ENCODE results near the gene HRG.

GRCh38 chr3:186664506-186664905, 1.3 kb upstream of the HRG start:
- TF ChIP-seq, protein P1, sequence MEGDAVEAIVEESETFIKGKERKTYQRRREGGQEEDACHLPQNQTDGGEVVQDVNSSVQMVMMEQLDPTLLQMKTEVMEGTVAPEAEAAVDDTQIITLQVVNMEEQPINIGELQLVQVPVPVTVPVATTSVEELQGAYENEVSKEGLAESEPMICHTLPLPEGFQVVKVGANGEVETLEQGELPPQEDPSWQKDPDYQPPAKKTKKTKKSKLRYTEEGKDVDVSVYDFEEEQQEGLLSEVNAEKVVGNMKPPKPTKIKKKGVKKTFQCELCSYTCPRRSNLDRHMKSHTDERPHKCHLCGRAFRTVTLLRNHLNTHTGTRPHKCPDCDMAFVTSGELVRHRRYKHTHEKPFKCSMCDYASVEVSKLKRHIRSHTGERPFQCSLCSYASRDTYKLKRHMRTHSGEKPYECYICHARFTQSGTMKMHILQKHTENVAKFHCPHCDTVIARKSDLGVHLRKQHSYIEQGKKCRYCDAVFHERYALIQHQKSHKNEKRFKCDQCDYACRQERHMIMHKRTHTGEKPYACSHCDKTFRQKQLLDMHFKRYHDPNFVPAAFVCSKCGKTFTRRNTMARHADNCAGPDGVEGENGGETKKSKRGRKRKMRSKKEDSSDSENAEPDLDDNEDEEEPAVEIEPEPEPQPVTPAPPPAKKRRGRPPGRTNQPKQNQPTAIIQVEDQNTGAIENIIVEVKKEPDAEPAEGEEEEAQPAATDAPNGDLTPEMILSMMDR (conservative IDR thresholded peaks at IDR 0.05; ENCODE audit: low read length) = no peak
- TF ChIP-seq EZH2phosphoT487 (IDR thresholded peaks at IDR 0.05; ENCODE audit: borderline replicate concordance, low read depth, low read length) = no peak

All from OCI-LY7 (cell line).